Measurements from ENCODE around the gene CCDC32.

CCDC32 gene

GRCh38 chr15:40562691-40563090, 2.2 kb downstream of the CCDC32 start:
- TF ChIP-seq CTCF (IDR thresholded peaks at IDR 0.05): no peak

GRCh38 chr15:40558952-40559742, 5.7 kb downstream of the CCDC32 start:
- TF ChIP-seq CTCF (IDR thresholded peaks at IDR 0.05): no peak

GRCh38 chr15:40555876-40556275, 9.0 kb downstream of the CCDC32 start:
- no peak for TF ChIP-seq CTCF (IDR thresholded peaks at IDR 0.05)

GRCh38 chr15:40554161-40554525, 10.7 kb downstream of the CCDC32 start:
- TF ChIP-seq CTCF (IDR thresholded peaks at IDR 0.05): no peak

- TF ChIP-seq CTCF (IDR thresholded peaks at IDR 0.05): no peak
These were observed 14.4 kb downstream of the CCDC32 start for GRCh38 chr15:40550341-40551037.

GRCh38 chr15:40549894-40550293, 14.9 kb downstream of the CCDC32 start:
- TF ChIP-seq CTCF (IDR thresholded peaks at IDR 0.05): no peak

GRCh38 chr15:40548610-40549009, 16.2 kb downstream of the CCDC32 start:
- no peak for TF ChIP-seq CTCF (IDR thresholded peaks at IDR 0.05)
